SK-MEL-5 (cell line): ENCODE results near the gene CLINT1. TPM values are rescaled to one million over a fixed set of nuclear protein-coding genes. Genes with fewer than 3 reads are reported as not detected.
"Not testable (repeated sequence)": the region's sequence is repeated elsewhere in the genome, so short reads cannot be mapped to it uniquely, and the experiment has no call there.

ENCODE experiments used
- DNase-seq: peaks from one replicate; pipeline ENCODE4 v3.0.0-alpha.2; 2016; ENCODE audit warnings: low read depth, low spot score
- in situ Hi-C: cut with HindIII; loops from 2 replicates; pipeline ENCODE4 v1.10.0; 2016; ENCODE audit warnings: low sequenced_read_pairs, high pct_unique_total_duplicates, low pct_unique_long_range_greater_than_20kb
- polyA plus RNA-seq, 2 experiments: library from polyadenylated mRNA; depleted of rRNA; stranded (reverse); fragments of >200 nt; gene quantifications; 2 replicates each; pipeline ENCODE4 v1.2.3, GENCODE V29; 2015
- total RNA-seq: library from RNA; depleted of rRNA; stranded (reverse); fragments of >200 nt; shearing (Covaris generic); gene quantifications from 2 replicates; pipeline ENCODE4 v1.2.3, GENCODE V29; 2014; rRNA removed

Gene CLINT1
- 48.3 and 49.3 TPM in 2 replicates for total RNA-seq
- polyA plus RNA-seq (2015; cell fraction: cytosol; rRNA removed) = 36.8 and 37.9 TPM in 2 replicates
- 99.5 and 105 TPM in 2 replicates for polyA plus RNA-seq (2015; cell fraction: nucleus; rRNA removed)

DNA sequence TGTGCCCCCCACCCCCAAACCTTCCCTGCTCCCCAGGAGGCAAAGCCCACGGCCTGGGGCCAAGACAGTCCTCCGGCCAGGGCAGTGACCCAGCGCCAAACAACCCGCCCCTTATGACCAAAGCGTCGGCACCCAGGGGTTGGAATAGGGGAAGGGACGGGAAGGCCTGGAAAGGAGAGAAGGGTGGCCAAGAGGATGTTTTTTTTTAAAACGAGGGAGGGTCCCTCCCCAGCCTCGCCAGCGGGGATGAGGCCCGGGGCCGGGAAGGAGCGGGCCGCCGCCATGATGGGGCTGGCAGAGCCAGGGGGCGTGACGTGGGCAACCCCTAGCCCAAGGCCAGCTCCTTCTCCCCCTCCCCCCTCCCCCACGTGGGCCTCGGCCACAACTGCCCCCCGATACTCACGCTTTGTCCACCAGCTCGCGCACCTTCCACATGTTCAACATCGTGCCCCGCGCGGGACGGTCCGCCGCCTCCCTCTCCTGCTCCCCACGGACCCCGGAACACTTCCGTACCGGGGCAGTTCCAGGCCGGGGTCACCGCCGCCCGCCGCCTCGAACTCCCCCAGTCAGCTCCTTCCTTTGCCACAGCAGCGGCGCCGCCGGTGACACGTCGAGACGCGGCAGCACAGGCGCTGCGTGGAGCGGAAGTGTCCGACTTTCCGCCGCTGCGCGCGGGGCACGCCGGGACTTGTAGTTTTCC is at the start of gene CLINT1:
CLINT1 (minus strand) TSS at position 619 of the 700 bp plus-strand sequence; CDS start at position 444, 175 bp downstream.
- in situ Hi-C loops = no loop called here
- DNase-seq = peak; percentile 88

GRCh38 chr5:157908459-157908858 is 49.5 kb upstream of the CLINT1 start:
- no peak for DNase-seq
- in situ Hi-C loops = no loop called here

GRCh38 chr5:157907479-157907878 is 48.5 kb upstream of the CLINT1 start:
- in situ Hi-C loops = no loop called here
- no peak for DNase-seq

DNA sequence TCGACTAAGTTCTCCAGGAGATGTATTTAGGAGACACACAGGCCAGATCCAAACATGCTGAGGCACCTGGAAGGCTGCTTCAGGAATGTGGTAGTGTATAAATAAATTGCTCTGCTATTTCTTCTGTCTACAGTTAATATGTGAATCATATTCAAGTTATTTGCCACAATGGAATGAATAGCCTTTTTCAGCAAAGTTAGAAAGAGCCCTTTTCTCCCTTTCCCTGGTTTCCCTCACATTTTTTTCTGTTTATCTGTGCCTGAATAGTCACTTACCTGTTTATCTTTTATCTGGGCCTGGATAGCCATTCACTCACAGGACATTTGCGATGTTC is 44.1 kb upstream of the CLINT1 start:
- in situ Hi-C loops = no loop called here
- no peak for DNase-seq

DNA sequence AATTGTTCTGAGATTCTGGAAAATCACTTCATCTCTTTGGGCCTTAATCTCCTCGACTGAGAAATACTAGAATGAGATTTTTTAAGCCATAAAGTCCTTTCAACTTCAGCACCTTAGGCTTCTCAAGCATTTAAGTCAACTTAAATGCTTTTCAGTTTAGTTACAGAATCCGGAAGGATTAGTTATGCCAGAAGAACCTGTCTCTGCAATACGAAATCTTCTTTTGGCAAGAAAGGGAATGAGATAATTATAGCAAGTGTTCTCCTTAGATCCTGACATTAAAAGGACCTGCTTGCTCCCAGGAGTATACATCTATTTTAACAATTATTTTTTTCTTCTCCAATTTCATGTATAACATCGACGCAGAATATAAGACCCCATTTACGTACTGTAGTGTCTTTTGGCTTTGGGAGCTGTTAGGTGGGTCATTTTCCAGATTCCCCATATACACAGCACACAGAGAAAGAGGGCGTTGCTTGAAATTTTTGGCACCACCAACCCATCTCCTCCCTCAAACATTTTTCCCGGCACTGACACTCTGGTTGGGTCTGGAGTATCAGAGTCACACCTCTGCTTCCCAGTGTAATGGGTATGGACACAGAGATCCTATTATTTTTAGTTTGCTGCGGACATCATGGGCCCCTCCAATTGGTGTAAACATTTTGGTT is 43.6 kb upstream of the CLINT1 start:
- in situ Hi-C loops = no loop called here
- no peak for DNase-seq

DNA sequence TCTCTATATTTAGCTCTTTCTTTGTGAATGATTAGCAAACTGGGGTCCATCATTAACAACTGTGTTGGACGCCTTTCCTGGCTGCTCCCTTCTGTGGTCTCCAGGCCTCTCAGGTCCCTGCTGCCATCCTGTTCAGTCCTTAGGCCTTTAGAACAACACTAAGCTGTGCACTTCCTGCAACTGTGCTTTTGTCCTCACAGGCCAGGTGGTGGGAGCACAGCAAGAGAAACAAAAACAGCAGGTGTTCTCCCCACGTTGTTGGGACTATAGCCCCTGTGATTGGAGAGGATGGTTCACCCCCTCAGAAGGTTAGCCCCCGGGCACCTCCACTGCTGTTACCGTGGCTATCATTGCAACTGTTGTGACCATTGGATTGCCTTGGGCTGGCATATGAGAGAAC is 41.7 kb upstream of the CLINT1 start:
- in situ Hi-C loops = no loop called here
- no peak for DNase-seq

- DNase-seq = no peak
- in situ Hi-C loops = no loop called here
Observed at GRCh38 chr5:157893611-157894010, 34.7 kb upstream of the CLINT1 start.

GRCh38 chr5:157892974-157893373 is 34.0 kb upstream of the CLINT1 start:
- no peak for DNase-seq
- in situ Hi-C loops = no loop called here

DNA sequence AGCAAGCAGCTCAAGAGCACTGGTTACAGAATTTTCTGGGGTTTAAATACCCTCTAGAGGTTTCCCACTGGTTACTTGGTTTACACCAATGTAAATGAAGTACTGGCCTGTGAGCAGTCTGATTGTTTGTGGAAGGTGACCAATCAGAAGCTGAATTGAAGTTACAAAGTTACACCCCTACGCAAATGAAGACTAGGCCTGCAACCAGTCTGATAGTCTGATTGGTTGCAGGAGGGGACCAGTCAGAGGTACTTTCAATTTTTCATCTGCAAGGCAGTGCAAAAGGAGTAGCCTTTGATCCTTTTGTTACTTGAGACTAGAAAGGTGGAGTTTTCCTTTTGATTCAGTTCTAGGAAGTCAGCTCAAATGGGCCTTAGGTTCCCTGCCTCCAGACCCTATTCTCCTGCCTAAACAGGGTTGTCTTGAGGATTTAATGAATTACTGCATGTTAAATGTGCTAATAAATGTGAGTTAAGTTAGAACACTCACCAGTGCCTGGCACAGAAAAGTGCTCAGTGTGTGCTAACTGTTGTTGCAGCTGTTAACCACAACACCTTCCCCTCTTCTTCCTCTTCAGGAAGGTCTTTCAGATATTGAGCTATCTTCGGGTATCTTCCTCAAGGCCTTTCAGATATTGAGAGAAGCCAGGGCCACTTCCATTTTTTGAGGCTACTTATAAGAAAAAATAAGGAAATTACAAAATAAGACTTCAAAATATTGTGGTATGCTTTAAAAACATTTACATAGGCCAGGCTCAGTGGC is 32.1 kb upstream of the CLINT1 start:
- in situ Hi-C loops = no loop called here
- DNase-seq = no peak

- DNase-seq = no peak
- in situ Hi-C loops = no loop called here
Observed at GRCh38 chr5:157888814-157889532, 30.0 kb upstream of the CLINT1 start.

DNA sequence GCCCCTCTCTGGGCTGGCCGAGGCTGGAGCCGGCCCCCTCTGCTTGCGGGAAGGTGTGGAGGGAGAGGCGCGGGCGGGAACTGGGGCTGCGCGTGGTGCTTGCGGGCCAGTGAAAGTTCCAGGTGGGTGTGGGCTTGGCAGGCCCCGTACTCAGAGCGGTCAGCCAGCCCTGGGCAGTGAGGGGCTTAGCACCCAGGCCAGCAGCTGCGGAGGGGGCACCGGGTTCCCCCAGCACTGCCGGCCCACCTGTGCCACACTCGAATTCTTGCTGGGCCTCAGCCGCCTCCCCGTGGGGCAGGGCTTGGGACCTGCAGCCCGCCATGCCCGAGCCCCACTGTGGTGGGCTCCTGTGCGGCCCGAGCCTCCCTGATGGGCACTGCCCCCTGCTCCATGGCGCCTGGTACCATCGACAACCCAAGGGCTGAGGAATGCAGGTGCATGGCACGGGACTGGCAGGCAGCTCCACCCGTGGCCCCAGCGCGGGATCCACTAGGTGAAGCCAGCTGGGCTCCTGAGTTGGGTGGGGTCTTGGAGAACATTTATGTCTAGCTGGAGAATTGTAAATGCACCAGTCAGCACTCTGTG is 27.9 kb upstream of the CLINT1 start:
- in situ Hi-C loops = no loop called here

DNA sequence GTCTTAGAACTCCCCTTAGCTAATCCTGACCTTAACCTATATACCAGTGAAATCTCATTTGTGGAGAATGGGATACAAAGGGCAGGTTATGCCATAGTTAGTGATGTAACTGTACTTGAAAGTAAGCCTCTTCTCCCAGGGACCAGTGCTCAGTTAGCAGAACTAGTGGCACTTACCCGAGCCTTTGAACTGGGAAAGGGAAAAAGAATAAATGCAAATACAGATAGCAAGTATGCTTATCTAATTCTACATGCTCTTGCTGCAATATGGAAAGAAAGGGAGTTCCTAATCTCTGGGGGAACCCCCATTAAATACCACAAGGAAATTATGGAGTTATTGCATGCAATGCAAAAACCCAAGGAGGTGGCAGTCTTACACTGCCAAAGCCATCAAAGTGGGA is 26.1 kb upstream of the CLINT1 start:
- in situ Hi-C loops, DNase-seq: not testable (repeated sequence)

More for the DNA sequence above, 27.9 kb upstream of the CLINT1 start:
- DNase-seq = no peak

DNA sequence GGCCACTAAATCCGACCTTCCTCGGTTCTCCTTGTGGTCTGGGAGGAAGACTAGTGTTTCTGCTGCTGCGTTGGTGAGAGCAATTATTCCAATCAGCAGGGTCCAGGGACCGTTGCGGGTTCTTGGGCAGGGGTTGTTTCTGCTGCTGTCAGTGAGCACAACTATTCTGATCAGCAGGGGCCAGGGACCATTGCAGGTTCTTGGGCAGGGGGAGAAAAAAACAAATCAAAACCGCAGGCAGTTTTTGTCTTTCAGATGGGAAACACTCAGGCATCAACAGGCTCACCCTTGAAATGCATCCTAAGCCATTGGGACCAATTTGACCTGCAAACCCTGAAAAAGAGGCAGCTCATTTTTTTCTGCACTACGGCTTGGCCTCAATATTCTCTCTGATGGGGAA is 22.6 kb upstream of the CLINT1 start:
- in situ Hi-C loops, DNase-seq: not testable (repeated sequence)

GRCh38 chr5:157877821-157878220 is 18.9 kb upstream of the CLINT1 start:
- in situ Hi-C loops = no loop called here
- DNase-seq = no peak

DNA sequence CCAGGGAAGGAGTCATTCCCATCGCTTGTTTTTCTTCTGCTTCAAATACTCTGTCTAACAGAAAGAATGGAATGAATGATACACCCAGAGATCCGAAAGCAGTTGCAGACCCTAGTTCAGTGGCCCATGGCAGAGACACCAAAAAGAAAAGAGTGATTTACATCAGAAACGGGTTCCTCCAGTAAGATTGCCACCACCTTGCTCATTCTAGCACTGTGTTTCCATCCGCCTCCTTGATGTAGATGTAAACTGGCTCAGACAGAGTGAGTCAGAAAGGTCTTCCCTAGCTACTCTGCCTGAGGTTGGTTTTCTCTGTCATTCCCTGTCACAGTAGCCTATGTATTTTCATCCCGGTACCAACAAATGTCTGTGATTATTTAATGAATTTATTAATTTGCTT is 15.9 kb upstream of the CLINT1 start:
- in situ Hi-C loops = no loop called here
- DNase-seq = no peak

DNA sequence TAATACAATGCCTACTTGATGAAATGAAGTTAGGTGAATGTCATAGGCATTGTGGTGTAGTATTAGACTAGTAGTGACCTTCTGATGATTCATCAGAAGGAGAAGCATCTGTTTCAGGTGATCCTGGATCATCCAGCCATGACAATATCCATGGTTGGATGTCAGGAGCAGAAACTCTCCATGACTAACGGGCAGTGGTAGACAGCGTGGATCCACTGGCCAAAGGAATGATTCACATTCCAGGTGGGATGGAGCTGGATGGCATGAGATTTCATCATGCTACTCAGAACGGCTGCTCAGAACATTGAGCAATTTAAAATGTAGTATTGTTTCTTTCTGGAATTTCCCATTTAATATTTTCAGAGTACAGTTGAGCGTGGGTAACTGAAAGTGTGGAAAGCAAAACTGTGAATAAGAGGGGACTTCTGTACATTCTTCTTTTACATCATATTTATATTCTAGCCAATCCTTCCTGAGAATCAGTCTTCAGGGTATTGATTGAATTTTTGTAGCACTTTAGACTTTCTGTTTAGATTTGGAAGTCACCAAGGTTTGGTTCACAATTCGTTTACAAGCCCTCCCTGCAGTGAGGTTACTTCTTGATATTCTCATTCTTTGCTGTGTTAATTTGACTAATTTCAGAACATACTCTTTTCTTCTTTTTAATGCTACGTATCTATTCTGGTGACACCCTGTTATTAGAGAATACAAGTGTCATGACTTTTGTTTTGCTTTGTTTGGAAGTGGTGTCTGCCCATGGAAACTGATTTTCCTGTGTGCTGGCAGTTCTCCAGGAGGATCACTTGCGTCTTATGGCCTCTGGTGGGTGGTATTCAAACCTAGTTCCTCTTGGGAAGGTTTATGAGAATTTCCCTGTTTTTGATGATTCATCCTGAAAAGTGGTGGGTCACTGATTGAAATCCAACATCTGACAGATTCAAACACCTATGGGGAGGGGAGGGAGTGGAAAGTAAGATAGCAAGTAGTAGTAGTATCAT is 12.2 kb upstream of the CLINT1 start:
- in situ Hi-C loops = no loop called here
- DNase-seq = peak; percentile 58
